GM20000 (cell line): ENCODE measurements around the gene C15orf61.
A peak's percentile ranks its signal among the peaks of the same experiment; 100 is the strongest.

Source experiments
- DNase-seq: peaks from one replicate; pipeline ENCODE4 v3.0.0; 2012; ENCODE audit warnings: low spot score
- TF ChIP-seq, protein P1 (sequence below): IDR thresholded peaks from 2 replicates; pipeline ENCODE4 v1.5.1; 2012; ENCODE audit warnings: mild to moderate bottlenecking, control low read depth; ENCODE audit errors: extremely low read depth, missing control alignments

C15orf61 gene

DNA sequence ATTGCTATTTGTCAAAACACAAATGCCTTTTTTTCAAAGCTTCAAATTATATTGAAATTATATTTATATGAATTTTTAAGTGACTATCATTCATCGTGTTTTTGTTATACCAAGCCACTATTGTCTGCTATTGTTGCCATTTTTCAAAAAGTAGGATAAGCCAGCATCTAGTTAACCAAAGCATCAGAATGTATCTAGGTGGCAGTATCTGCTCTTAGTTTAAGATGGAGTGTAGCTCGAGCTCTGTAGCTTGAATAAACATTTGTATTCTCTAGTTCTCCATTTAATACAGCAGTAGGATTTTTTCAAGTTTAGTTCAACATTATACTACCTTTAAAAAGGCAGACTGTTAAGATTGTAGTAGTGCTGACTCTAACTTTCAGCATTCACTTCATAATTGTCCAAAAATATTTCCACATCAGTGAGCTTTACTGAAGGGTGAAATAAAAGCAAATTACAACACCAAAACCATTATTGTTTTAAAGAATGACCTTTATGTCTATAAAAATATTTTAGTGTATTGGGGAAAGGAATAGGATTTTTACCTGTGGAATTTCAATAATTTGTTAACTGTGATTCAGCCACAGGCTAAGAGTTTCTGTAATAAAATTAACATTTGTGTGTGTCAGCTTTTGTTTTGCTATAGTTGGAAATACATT is 19.6 kb upstream of the C15orf61 start:
- TF ChIP-seq, protein P1, sequence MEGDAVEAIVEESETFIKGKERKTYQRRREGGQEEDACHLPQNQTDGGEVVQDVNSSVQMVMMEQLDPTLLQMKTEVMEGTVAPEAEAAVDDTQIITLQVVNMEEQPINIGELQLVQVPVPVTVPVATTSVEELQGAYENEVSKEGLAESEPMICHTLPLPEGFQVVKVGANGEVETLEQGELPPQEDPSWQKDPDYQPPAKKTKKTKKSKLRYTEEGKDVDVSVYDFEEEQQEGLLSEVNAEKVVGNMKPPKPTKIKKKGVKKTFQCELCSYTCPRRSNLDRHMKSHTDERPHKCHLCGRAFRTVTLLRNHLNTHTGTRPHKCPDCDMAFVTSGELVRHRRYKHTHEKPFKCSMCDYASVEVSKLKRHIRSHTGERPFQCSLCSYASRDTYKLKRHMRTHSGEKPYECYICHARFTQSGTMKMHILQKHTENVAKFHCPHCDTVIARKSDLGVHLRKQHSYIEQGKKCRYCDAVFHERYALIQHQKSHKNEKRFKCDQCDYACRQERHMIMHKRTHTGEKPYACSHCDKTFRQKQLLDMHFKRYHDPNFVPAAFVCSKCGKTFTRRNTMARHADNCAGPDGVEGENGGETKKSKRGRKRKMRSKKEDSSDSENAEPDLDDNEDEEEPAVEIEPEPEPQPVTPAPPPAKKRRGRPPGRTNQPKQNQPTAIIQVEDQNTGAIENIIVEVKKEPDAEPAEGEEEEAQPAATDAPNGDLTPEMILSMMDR = peak; percentile 7

DNA sequence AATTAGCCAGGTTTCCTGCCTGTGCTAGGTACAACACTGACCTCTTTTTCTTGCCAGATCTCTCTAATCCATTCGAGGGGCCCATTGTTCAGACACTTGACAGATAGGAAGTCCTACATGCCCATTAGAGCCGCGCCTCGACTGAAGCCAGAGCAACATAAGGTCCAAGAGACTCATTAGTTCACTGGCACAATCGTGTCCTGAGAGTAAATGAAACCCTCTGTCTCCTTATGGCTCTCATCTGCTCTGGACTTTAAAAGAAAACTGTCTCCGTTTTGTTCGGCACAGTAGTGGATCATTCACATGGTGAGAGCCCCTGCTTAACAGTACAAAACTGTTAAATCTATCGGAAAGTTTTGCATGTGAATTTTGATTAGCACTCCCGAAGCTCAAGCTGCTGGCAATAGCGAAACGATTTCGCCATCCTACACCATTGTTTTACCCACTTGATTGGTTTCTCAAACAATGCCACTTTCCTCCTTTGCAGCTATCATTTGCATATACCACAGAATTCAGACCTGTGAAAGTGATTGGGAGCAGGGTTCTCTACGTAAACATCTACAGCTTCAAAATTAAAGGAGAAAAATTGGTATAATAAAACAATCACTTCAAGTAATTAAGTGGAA is 19.0 kb upstream of the C15orf61 start:
- no peak for DNase-seq
- TF ChIP-seq, protein P1 = no peak

More for the DNA sequence above, 19.6 kb upstream of the C15orf61 start:
- peak; percentile 22 for DNase-seq

DNA sequence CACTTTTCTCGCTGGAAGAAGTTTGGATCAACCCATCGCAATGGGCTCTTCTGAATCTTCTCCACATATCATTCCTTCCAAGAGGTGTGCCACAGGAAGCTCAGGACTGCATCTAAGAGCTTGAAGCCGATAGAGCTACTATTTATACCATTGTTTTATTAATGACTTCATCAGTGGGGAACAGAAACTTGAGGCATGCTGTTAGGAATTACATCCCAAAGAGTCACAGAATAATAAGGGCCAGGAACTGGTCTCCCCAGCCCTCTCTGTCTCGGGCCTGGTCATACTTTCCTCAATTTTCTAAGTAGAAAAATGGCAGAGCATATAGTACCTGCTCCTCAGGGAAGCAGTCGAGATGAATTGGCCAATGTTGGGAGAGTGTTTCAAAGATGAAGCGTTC is 16.9 kb upstream of the C15orf61 start:
- no peak for DNase-seq
- TF ChIP-seq, protein P1 = no peak

DNA sequence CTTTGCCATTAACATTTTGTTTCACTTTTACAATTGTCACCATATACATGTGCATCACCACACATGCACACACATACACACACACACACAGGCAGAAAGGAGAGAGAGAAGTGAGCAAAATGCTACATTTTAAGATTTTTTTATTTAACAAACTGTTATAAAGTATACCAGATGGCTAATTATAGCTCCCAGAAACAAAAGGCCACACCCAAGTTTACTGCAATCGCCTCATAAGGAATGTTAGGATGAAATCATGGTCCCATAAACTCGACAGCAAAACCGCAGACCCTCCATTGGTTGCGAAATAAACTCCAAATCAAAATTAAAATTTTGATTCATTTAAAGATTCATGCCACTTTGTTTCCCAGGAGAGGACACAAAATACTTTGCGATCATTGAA is 16.1 kb upstream of the C15orf61 start:
- no peak for DNase-seq
- TF ChIP-seq, protein P1 = no peak

DNA sequence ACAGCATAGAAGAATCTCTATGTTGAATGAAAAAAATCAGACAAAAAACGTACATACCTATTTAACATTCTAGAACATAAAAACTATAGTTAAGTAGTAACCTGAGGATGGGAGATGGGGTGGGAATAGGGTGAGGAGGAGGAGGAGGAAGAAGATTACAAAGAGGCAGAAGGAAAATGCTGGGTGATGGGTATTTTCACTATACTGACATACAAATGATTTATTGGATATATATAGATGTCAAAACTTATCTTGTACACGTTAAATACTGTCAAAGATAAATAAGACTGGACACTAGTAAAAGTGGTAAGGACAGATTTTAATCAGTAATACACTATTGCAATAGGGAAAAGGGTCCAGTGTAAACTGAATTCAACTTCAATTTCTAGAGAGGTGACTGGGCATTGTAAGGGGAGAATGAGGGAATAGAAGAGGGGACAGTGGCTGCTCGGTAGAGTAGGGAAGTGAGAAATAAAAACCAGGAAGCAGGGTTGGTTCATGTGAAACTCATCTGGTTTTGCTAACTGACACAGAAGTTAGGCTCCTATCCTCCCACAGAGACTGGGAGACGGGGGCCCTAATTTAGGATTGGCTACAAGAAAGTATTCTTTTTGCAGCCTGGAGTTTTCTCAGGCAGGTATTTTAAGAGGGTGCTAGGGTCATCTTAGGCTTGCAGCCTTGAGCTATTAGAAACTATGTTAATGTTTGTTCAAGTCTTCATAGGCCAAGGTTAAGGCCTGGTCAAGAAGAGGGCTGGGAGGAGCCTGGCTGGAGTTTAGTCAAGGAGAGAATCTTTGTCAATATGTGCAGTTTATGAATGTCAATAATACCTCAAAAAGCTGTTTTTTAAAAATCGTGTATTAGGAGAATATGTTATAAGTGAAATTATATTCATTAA is 15.0 kb upstream of the C15orf61 start:
- DNase-seq = peak; percentile 5
- TF ChIP-seq, protein P1 = no peak

DNA sequence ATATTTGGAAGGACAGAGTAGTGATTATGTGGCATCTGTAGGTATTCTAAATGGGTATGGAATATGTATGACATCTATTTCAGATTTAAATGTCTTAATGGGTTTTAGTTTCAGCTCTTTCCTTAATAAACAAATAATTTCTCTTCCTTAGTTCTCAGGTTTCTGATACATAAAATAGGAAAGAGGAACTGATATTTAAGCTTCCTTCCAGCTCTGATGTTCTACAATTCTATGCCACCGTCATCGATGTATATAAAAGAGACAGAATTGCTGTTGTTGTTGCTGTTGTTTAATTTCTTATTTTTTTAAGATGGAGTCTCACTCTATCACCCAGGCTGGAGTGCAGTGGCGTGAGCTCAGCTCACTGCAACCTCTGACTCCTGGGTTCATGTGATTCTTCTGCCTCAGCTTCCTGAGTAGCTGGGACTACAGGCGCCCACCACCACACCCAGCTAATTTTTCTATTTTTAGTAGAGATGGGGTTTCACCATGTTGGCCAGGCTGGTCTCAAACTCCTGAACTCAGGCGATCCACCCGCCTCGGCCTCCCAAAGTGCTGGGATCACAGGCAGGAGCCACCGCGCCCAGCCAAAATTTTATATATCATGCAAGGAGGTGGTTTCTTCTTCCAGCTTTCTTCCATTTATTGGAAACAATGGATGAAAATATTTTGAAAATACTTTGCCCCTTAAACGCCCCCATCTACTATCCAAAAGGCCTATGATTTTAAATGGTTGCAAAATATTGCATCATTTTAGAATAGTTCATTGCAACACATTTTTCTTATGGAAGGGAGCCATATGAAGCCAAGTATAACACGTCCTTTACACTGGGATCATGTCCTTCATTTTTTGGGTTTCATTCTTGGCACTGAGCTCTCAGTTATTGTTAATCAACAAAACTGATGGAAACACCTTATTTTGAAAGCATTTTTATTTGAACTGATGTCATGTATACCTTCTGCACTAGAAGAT is 13.9 kb upstream of the C15orf61 start:
- TF ChIP-seq, protein P1 = no peak
- DNase-seq = no peak
